HepG2 (cell line): ENCODE data around the gene TTC23. TPM values are rescaled to one million over a fixed set of nuclear protein-coding genes. Genes with fewer than 3 reads are reported as not detected.

Source experiments
- ATAC-seq: fragments of 200-7000 bp; cut with Tn5 transposase; 3 replicates; pipeline ENCODE4 v1.9.1; 2020; ENCODE audit warnings: mild to moderate bottlenecking, moderate library complexity
- BruUV-seq: library from RNA; stranded (reverse); fragments of 400-500 nt; replicated peaks from 2 replicates; lab custom pipeline; 2021; lab: Mats Ljungman, UMichigan
- CTCF ChIA-PET: fragments of 300-600 bp; formaldehyde crosslinking; extraction: SDS; loops from one replicate; lab custom pipeline; 2021; ENCODE audit warnings: low total read pairs, inconsistent platforms, low intra/inter-chr PET ratio; lab: Yijun Ruan, JAX
- POLR2A ChIA-PET: fragments of 350-600 bp; sonication (Branson Sonifier 250); formaldehyde crosslinking; loops from one replicate; lab custom pipeline; 2020; ENCODE audit warnings: antibody characterized with exemption, inconsistent platforms; lab: Yijun Ruan, JAX
- DNase-seq: peaks from one replicate; pipeline ENCODE4 v3.0.0-alpha.2; 2015; ENCODE audit warnings: low spot score
- FAIRE-seq: peaks from 3 replicates; lab custom pipeline; 2011; peaks lifted over from hg19 to GRCh38; lab: Jason Lieb, UNC
- H2AFZ ChIP-seq: one replicate; pipeline ENCODE4 v1.6.1; 2011; ENCODE audit warnings: low read length, inconsistent platforms
- H3K27ac ChIP-seq: fragments of 300-600 bp; 3 replicates; pipeline ENCODE4 v1.8.0; 2011; ENCODE audit warnings: mixed run types, mild to moderate bottlenecking, mixed read lengths, low read length, inconsistent platforms; ENCODE audit not compliant: insufficient read depth; ENCODE audit errors: extremely low read length
- H3K27me3 ChIP-seq, 2 experiments: fragments of 200-600 bp in 1 of 2; 2 replicates in 1 of 2; 3 replicates in 1 of 2; pipeline versions ENCODE4 v1.6.0 to v1.8.0; 2011; ENCODE audit warnings: low read length in 2 of 2, mild to moderate bottlenecking in 2 of 2, moderate library complexity in 2 of 2, inconsistent platforms in 1 of 2; ENCODE audit not compliant: insufficient read depth in 2 of 2, control insufficient read depth in 1 of 2
- H3K36me3 ChIP-seq, 2 experiments: fragments of 200-600 bp in 1 of 2; replicated peaks in 1 of 2; 2 replicates in 1 of 2; 3 replicates in 1 of 2; pipeline versions ENCODE4 v1.5.1 to v1.8.0; 2011; ENCODE audit warnings: low read length in 2 of 2, inconsistent platforms in 1 of 2; ENCODE audit not compliant: insufficient read depth in 2 of 2, control insufficient read depth in 1 of 2
- H3K4me1 ChIP-seq: 2 replicates; pipeline ENCODE4 v1.5.1; 2012; ENCODE audit warnings: low read length, inconsistent platforms; ENCODE audit not compliant: insufficient read depth
- H3K4me2 ChIP-seq: 2 replicates; pipeline ENCODE4 v1.6.0; 2011; ENCODE audit warnings: low read depth, low read length, inconsistent platforms
- H3K4me3 ChIP-seq, 3 experiments: fragments of 200-600 bp in 1 of 3; sonication (generic), shearing (Covaris generic) in 1 of 3; replicated peaks in 1 of 3; 2 replicates each; pipeline ENCODE4 v1.5.1; 2011 to 2016; ENCODE audit warnings: low read length in 3 of 3, inconsistent platforms in 2 of 3, low read depth in 2 of 3, mild to moderate bottlenecking in 2 of 3, control low read depth in 1 of 3, mixed read lengths in 1 of 3; ENCODE audit not compliant: insufficient read depth in 1 of 3
- H3K79me2 ChIP-seq: one replicate; pipeline ENCODE4 v1.6.1; 2011; ENCODE audit warnings: low read length, inconsistent platforms; ENCODE audit not compliant: insufficient read depth
- H3K9ac ChIP-seq: 2 replicates; pipeline ENCODE4 v1.6.0; 2011; ENCODE audit warnings: mild to moderate bottlenecking, low read depth, low read length, inconsistent platforms; ENCODE audit not compliant: insufficient read depth
- H3K9me3 ChIP-seq: 2 replicates; pipeline ENCODE4 v1.5.1; 2012; ENCODE audit warnings: mild to moderate bottlenecking, low read length
- H4K20me1 ChIP-seq: 2 replicates; pipeline ENCODE4 v1.6.0; 2011; ENCODE audit warnings: inconsistent platforms, mild to moderate bottlenecking, low read length, moderate library complexity; ENCODE audit not compliant: insufficient read depth
- CHD2 ChIP-seq: IDR thresholded peaks from 2 replicates; pipeline ENCODE4 v1.6.1; 2011; ENCODE audit warnings: low read depth, low read length, improper control_type of control experiment
- CSRNP1 ChIP-seq: sonication (generic); formaldehyde crosslinking; IDR thresholded peaks from 2 replicates; pipeline ENCODE4 v1.8.1; 2023; ENCODE audit warnings: mild to moderate bottlenecking, missing genetic modification reagents
- FOXM1 ChIP-seq: sonication (generic); formaldehyde crosslinking; IDR thresholded peaks from 2 replicates; pipeline ENCODE4 v1.5.0; 2020; ENCODE audit warnings: missing genetic modification reagents
- MYC ChIP-seq: sonication (generic); formaldehyde crosslinking; IDR thresholded peaks from 2 replicates; pipeline ENCODE4 v1.9.0; 2021; ENCODE audit warnings: missing genetic modification reagents, borderline replicate concordance
- NRL ChIP-seq: sonication (generic); formaldehyde crosslinking; IDR thresholded peaks from 2 replicates; pipeline ENCODE4 v1.5.0; 2020; ENCODE audit warnings: missing genetic modification reagents, mild to moderate bottlenecking, moderate library complexity, borderline replicate concordance
- PATZ1 ChIP-seq: sonication (generic); formaldehyde crosslinking; IDR thresholded peaks from 2 replicates; pipeline ENCODE4 v1.4.0; 2020; ENCODE audit warnings: missing genetic modification reagents
- TCF12 ChIP-seq, 2 experiments: fragments of 450-650 bp in 1 of 2; sonication (generic) in 1 of 2; formaldehyde crosslinking in 1 of 2; IDR thresholded peaks; 2 replicates each; pipeline versions ENCODE4 v1.6.1 to v1.8.0; 2017 to 2022; ENCODE audit warnings: antibody characterized with exemption in 1 of 2, mild to moderate bottlenecking in 1 of 2, missing genetic modification reagents in 1 of 2, moderate library complexity in 1 of 2
- TEAD3 ChIP-seq: optimal IDR thresholded peaks from 2 replicates; pipeline ENCODE3; 2016; ENCODE audit warnings: borderline replicate concordance
- YEATS2 ChIP-seq: sonication (generic); formaldehyde crosslinking; IDR thresholded peaks from 2 replicates; pipeline ENCODE4 v1.4.0; 2020; ENCODE audit warnings: missing genetic modification reagents, borderline replicate concordance
- ZNF674 ChIP-seq: sonication (generic); formaldehyde crosslinking; IDR thresholded peaks from 2 replicates; pipeline ENCODE4 v1.5.0; 2020; ENCODE audit warnings: low read depth, mild to moderate bottlenecking, missing genetic modification reagents
- ZNF703 ChIP-seq: sonication (generic); formaldehyde crosslinking; IDR thresholded peaks from 2 replicates; pipeline ENCODE4 v1.5.1; 2020; ENCODE audit warnings: missing genetic modification reagents, mild to moderate bottlenecking, moderate library complexity, borderline replicate concordance
- whole genome bisulfite sequencing: methylation state at CpG from one replicate; pipeline ENCODE4 v1.1.6; 2017; ENCODE audit warnings: low lambda C conversion rate; 5-methylcytosine and 5-hydroxymethylcytosine counted together
- in situ Hi-C: cut with HindIII; loops from 2 replicates; pipeline ENCODE4 v1.10.0; 2017; ENCODE audit warnings: low pct_unique_long_range_greater_than_20kb; ENCODE audit not compliant: extremely low pct_ligation_motif_present
- intact Hi-C: fragments of 100-400 bp; cut with micrococcal nuclease; formaldehyde crosslinking; loops from one replicate; pipeline ENCODE4 v1.10.0; 2022; ENCODE audit not compliant: unreplicated experiment
- polyA plus RNA-seq, 8 experiments: library from polyadenylated mRNA; depleted of rRNA in 3 of 8; stranded (reverse) in 7 of 8; unstranded in 1 of 8; fragments of >200 nt; fragmentation: Illumina TruSeq in 4 of 8; extraction: Trizol in 4 of 8; gene quantifications; 2 replicates each; pipeline versions ENCODE4 v1.2.1 to v1.2.3, GENCODE V29; 2011 to 2016; ENCODE audit warnings: low read depth in 4 of 8, missing spikeins in 1 of 8, mixed read lengths in 1 of 8; ENCODE audit not compliant: insufficient read depth in 1 of 8
- total RNA-seq, 5 experiments: library from RNA; depleted of rRNA; stranded (reverse); fragments of >200 nt; fragmentation: Illumina TruSeq; extraction: Trizol; gene quantifications; 2 replicates each; pipeline ENCODE4 v1.2.3, GENCODE V29; 2016; ENCODE audit warnings: low read depth in 1 of 5
- TF ChIP-seq, protein P1 (sequence below): IDR thresholded peaks from 2 replicates; pipeline ENCODE4 v1.6.1; 2016; ENCODE audit warnings: missing compliant biosample characterization, missing genetic modification reagents, borderline replicate concordance
- TF ChIP-seq, protein P2 (sequence below): IDR thresholded peaks from 2 replicates; pipeline ENCODE4 v1.6.1; 2016; ENCODE audit warnings: low read depth

Gene TTC23
- total and polyA plus RNA-seq, 2 of the 13 experiments (the other 11 are each of a cell fraction or from before 2014, with no cell fraction given): 1.6 to 11.7 TPM

DNA sequence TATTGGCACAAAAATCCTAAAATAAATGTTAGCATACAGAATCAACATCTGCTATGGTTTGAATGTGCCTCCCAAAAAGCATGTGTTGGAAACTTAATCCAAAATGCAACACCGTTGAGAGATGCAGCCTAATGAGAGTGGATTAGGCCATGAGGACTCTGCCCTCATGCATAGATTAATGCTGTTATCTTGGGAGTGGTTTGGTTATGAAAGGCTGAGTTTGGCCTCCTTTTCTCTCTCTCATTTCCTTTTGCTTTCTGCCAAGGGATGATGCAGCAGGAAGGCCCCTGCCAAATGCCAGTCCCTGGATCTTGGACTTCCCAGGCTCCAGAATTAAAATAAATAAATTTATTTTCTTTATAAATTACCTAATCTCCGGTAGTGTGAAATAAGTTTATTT, 95.1 kb downstream of the TTC23 start (continued):
- TF ChIP-seq PATZ1 (CRISPR knock-in tag): no peak
- no peak for TF ChIP-seq ZNF674 (CRISPR knock-in tag)
- no peak for TF ChIP-seq FOXM1 (CRISPR knock-in tag)
- TF ChIP-seq TEAD3 (CRISPR knock-in tag): no peak

- intact Hi-C loops: no loop called here
- WGBS: 82% methylated on average over 6 of the region's 6 CpGs
These were observed 96.3 kb downstream of the TTC23 start for GRCh38 chr15:99153026-99153535.

More at GRCh38 chr15:99153026-99153535, 96.3 kb downstream of the TTC23 start:
- no peak overlapping the region for H3K4me3 ChIP-seq
- H2AFZ ChIP-seq: no peak overlapping the region
- CTCF ChIA-PET: no interaction called here
- no TSS peak for BruUV-seq
- POLR2A ChIA-PET: no interaction called here
- peaks cover 2 to 3% of the 10 kb centered on the region in 2 experiments; a peak in 3 of 5 replicates for H3K36me3 ChIP-seq
- no peak for ATAC-seq
- H4K20me1 ChIP-seq: no peaks in the 10 kb centered on the region
- H3K4me2 ChIP-seq: no peak overlapping the region
- TF ChIP-seq YEATS2 (CRISPR knock-in tag) (no peak), NRL (CRISPR knock-in tag) (no peak), CHD2 (no peak), CSRNP1 (no peak), ZNF703 (no peak), TCF12 (IDR thresholded peaks at IDR 0.05) (no peak), TCF12 (CRISPR knock-in tag; IDR thresholded peaks at IDR 0.05) (no peak), MYC (CRISPR knock-in tag) (no peak)
- TF ChIP-seq, protein P1, sequence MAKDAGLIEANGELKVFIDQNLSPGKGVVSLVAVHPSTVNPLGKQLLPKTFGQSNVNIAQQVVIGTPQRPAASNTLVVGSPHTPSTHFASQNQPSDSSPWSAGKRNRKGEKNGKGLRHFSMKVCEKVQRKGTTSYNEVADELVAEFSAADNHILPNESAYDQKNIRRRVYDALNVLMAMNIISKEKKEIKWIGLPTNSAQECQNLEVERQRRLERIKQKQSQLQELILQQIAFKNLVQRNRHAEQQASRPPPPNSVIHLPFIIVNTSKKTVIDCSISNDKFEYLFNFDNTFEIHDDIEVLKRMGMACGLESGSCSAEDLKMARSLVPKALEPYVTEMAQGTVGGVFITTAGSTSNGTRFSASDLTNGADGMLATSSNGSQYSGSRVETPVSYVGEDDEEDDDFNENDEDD (CRISPR knock-in tag): no peak
- TF ChIP-seq, protein P2, sequence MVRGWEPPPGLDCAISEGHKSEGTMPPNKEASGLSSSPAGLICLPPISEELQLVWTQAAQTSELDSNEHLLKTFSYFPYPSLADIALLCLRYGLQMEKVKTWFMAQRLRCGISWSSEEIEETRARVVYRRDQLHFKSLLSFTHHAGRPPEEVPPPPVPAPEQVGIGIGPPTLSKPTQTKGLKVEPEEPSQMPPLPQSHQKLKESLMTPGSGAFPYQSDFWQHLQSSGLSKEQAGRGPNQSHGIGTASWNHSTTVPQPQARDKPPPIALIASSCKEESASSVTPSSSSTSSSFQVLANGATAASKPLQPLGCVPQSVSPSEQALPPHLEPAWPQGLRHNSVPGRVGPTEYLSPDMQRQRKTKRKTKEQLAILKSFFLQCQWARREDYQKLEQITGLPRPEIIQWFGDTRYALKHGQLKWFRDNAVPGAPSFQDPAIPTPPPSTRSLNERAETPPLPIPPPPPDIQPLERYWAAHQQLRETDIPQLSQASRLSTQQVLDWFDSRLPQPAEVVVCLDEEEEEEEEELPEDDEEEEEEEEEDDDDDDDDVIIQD (CRISPR knock-in tag): no peak
- TF ChIP-seq, all 625 proteins: peak for 0
- no peak for FAIRE-seq
- no peaks in the 10 kb centered on the region for H3K79me2 ChIP-seq
- in situ Hi-C loops: no loop called here
- DNase-seq: no peak
- H3K27me3 ChIP-seq: no peaks in the 10 kb centered on the region
- H3K9me3 ChIP-seq: no peaks in the 10 kb centered on the region
- H3K27ac ChIP-seq: no peak overlapping the region
- peaks cover 15% of the 10 kb centered on the region for H3K4me1 ChIP-seq
- H3K9ac ChIP-seq: no peak overlapping the region
